Neuronal stem cell (in vitro differentiated cells): ENCODE measurements around the gene CTSK.

Source experiments
- DNase-seq: peaks from one replicate; pipeline ENCODE4 v3.0.0-alpha.2; 2013; ENCODE audit warnings: low spot score
- H2AFZ ChIP-seq: one replicate; pipeline ENCODE4 v1.6.1; 2013; ENCODE audit warnings: mild to moderate bottlenecking, low read length, inconsistent platforms
- H2AK5ac ChIP-seq: 2 replicates; pipeline ENCODE4 v1.6.1; 2013; ENCODE audit warnings: low read depth, mild to moderate bottlenecking, inconsistent platforms, low read length, moderate library complexity, mixed read lengths
- H2BK120ac ChIP-seq: 2 replicates; pipeline ENCODE4 v1.6.1; 2013; ENCODE audit warnings: low read depth, mild to moderate bottlenecking, inconsistent platforms, low read length, moderate library complexity, mixed read lengths
- H2BK12ac ChIP-seq: one replicate; pipeline ENCODE4 v1.6.1; 2013; ENCODE audit warnings: low read length, inconsistent platforms
- H2BK15ac ChIP-seq: 2 replicates; pipeline ENCODE4 v1.6.1; 2013; ENCODE audit warnings: mild to moderate bottlenecking, low read length, inconsistent platforms, mixed read lengths
- H2BK5ac ChIP-seq: one replicate; pipeline ENCODE4 v1.6.1; 2013; ENCODE audit warnings: inconsistent platforms, mild to moderate bottlenecking, low read length, moderate library complexity
- H3K14ac ChIP-seq: one replicate; pipeline ENCODE4 v1.6.1; 2013; ENCODE audit warnings: low read length, inconsistent platforms
- H3K18ac ChIP-seq: 2 replicates; pipeline ENCODE4 v1.6.1; 2013; ENCODE audit warnings: low read length, inconsistent platforms
- H3K23ac ChIP-seq: 2 replicates; pipeline ENCODE4 v1.6.1; 2013; ENCODE audit warnings: low read depth, mild to moderate bottlenecking, mixed read lengths, low read length, inconsistent platforms; ENCODE audit not compliant: poor library complexity
- H3K27ac ChIP-seq: replicated peaks from 3 replicates; pipeline ENCODE4 v1.5.1; 2013; ENCODE audit warnings: low read length, inconsistent platforms
- H3K27me3 ChIP-seq, 3 experiments: 2 replicates each; pipeline ENCODE4 v1.6.1; 2013; ENCODE audit warnings: low read length in 3 of 3, mild to moderate bottlenecking in 2 of 3, inconsistent platforms in 1 of 3, low read depth in 1 of 3, mixed read lengths in 1 of 3, moderate library complexity in 1 of 3; ENCODE audit not compliant: control insufficient read depth in 3 of 3, insufficient read depth in 3 of 3
- H3K36me3 ChIP-seq, 2 donors: replicated peaks in 1 of 2; 2 replicates each; pipeline ENCODE4 v1.6.1; 2013; ENCODE audit warnings: low read length in 2 of 2; ENCODE audit not compliant: control insufficient read depth in 2 of 2, insufficient read depth in 2 of 2
- H3K4ac ChIP-seq: 2 replicates; pipeline ENCODE4 v1.6.1; 2013; ENCODE audit warnings: inconsistent platforms, mild to moderate bottlenecking, low read length, moderate library complexity
- H3K4me1 ChIP-seq, 2 donors: 1 replicate in 1 of 2; 2 replicates in 1 of 2; pipeline ENCODE4 v1.6.1; 2013; ENCODE audit warnings: low read length in 2 of 2, low read depth in 1 of 2; ENCODE audit not compliant: control insufficient read depth in 2 of 2, insufficient read depth in 1 of 2
- H3K4me2 ChIP-seq: one replicate; pipeline ENCODE4 v1.6.1; 2013; ENCODE audit warnings: mild to moderate bottlenecking, low read length, inconsistent platforms; ENCODE audit not compliant: insufficient read depth, poor library complexity, severe bottlenecking
- H3K4me3 ChIP-seq, 2 donors: 2 replicates each; pipeline ENCODE4 v1.5.1; 2013; ENCODE audit warnings: low read length in 2 of 2, mild to moderate bottlenecking in 2 of 2, inconsistent platforms in 1 of 2, moderate library complexity in 1 of 2
- H3K79me1 ChIP-seq: one replicate; pipeline ENCODE4 v1.6.1; 2013; ENCODE audit warnings: low read depth, mild to moderate bottlenecking, inconsistent platforms, low read length, moderate library complexity
- H3K9ac ChIP-seq: one replicate; pipeline ENCODE4 v1.6.1; 2013; ENCODE audit warnings: mild to moderate bottlenecking, low read depth, low read length, inconsistent platforms; ENCODE audit not compliant: poor library complexity
- H3K9me3 ChIP-seq, 2 donors: replicated peaks in 1 of 2; 2 replicates each; pipeline versions ENCODE3 to v1.6.1; 2013; ENCODE audit warnings: low read length in 2 of 2, mild to moderate bottlenecking in 2 of 2, inconsistent platforms in 1 of 2, low read depth in 1 of 2, mixed read lengths in 1 of 2, moderate library complexity in 1 of 2; ENCODE audit not compliant: control insufficient read depth in 2 of 2, insufficient read depth in 1 of 2
- H4K8ac ChIP-seq: one replicate; pipeline ENCODE4 v1.6.1; 2013; ENCODE audit warnings: low read depth, mild to moderate bottlenecking, inconsistent platforms, low read length, moderate library complexity
- H4K91ac ChIP-seq: one replicate; pipeline ENCODE4 v1.6.1; 2013; ENCODE audit warnings: low read length, low read depth, mild to moderate bottlenecking, inconsistent platforms; ENCODE audit not compliant: poor library complexity
- WGBS, 2 donors: extraction: QIAGEN DNeasy Blood & Tissue Kit; methylation state at CpG; one replicate each; pipeline ENCODE4 v1.1.7; 2013; ENCODE audit warnings: missing lambda C conversion rate in 2 of 2, mixed read lengths in 1 of 2; ENCODE audit not compliant: insufficient read length in 2 of 2, insufficient replicate concordance in 1 of 2; ENCODE audit errors: extremely low coverage in 2 of 2; 5-methylcytosine and 5-hydroxymethylcytosine counted together

The CTSK gene

DNA sequence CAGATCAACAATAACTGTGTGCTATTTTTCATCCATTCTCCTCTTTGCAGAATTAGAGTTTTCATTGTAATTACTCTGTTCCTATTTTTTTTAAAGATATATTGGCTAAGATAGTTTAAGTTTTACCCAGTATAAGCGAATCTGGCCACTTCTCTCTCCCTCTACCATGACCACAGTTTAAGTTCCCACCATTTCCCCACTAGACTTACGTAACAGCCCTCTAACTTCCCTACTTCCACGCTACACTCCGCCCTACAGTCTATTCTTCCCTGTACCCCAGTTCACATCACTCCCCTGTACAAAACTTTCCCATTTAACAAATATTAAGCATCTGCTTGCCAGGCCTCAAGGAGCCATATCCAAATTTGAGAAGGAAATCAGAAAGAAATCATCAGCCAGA is 16.5 kb downstream of the CTSK start:
- DNase-seq: no peak

DNA sequence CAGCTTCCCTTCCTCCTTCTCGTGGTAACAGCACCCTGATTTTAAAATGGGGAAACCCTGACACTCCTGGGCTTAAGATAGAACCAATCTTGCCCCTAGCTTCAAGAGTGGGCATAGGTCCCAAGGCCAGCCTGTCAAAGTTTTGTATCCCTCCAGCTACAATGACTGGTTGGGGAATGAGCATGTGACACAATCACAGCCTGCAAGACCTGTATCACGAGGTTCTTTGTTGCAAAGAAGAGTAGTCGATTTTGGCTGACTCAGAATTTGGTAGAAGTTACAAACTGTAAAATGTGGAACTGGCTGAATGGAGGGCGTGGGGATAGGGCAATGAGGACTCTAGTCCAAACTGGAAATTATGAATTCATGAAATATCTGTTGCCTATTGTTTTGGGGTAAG is 18.7 kb downstream of the CTSK start:
- H3K27me3 ChIP-seq: no peaks in the 10 kb centered on the region
- no peak for DNase-seq
- WGBS, 2 donors: no CpG with 5 or more reads among the region's 4 CpGs

More for the DNA sequence above, 16.5 kb downstream of the CTSK start:
- 100% methylated on average over 3 of the region's 4 CpGs; no CpG with 5 or more reads in 1 of the 2 donors for WGBS, 2 donors
- Histone ChIP-seq H3K4ac (no peak overlapping the region), H4K8ac (no peak overlapping the region), H3K79me1 (no peaks in the 10 kb centered on the region), H3K4me1 (no peaks in the 10 kb centered on the region), H2BK12ac (no peak overlapping the region), H3K9ac (no peak overlapping the region), H3K4me3 (no peak overlapping the region), H2AFZ (no peak overlapping the region), H3K4me2 (no peak overlapping the region), H2BK15ac (no peak overlapping the region), H3K18ac (no peak overlapping the region), H3K36me3 (peaks cover 0 to 3% of the 10 kb centered on the region in 2 donors), H2BK120ac (no peak overlapping the region), H3K14ac (no peak overlapping the region), H3K27ac (no peak overlapping the region), H3K23ac (no peak overlapping the region), H2BK5ac (no peak overlapping the region), H4K91ac (no peak overlapping the region), H2AK5ac (no peak overlapping the region), H3K9me3 (no peaks in the 10 kb centered on the region), H3K27me3 (no peaks in the 10 kb centered on the region)

DNA sequence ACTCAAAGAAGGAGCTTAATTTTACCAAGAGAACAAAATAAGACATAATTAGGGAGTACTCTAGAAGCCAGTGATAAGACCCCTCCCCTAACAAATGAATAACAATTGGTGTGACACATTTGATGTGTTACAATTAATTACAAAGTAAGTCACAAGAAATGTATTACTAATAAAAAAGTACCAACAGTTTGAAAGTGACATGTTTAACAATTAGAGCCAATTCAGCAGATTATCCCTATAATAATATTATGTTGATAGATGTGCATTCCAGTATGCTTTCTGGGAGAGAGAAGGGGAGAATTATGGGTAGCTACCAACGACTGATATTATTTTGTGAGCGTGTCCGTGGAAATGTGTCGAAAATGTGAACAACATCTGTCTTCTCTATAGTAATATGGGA is 19.1 kb downstream of the CTSK start:
- no peak overlapping the region for H2BK15ac ChIP-seq
- no peak overlapping the region for H2AFZ ChIP-seq
- no peaks in the 10 kb centered on the region for H3K9me3 ChIP-seq
- H2BK12ac ChIP-seq: no peak overlapping the region
- no peak overlapping the region for H3K18ac ChIP-seq
- no peaks in the 10 kb centered on the region for H3K4me1 ChIP-seq
- no CpG with 5 or more reads among the region's 4 CpGs for WGBS, 2 donors
- no peaks in the 10 kb centered on the region for H3K36me3 ChIP-seq
- no peak overlapping the region for H3K14ac ChIP-seq
- H4K91ac ChIP-seq: no peak overlapping the region
- H3K9ac ChIP-seq: no peak overlapping the region
- H2AK5ac ChIP-seq: no peak overlapping the region
- DNase-seq: no peak
- no peak overlapping the region for H3K4ac ChIP-seq
- H3K27ac ChIP-seq: no peak overlapping the region
- no peak overlapping the region for H3K23ac ChIP-seq
- H3K4me3 ChIP-seq: no peak overlapping the region
- H4K8ac ChIP-seq: no peak overlapping the region
- no peak overlapping the region for H3K4me2 ChIP-seq
- no peaks in the 10 kb centered on the region for H3K79me1 ChIP-seq
- H3K27me3 ChIP-seq: no peaks in the 10 kb centered on the region
- H2BK120ac ChIP-seq: no peak overlapping the region
- H2BK5ac ChIP-seq: no peak overlapping the region

More for the DNA sequence above, 18.7 kb downstream of the CTSK start:
- Histone ChIP-seq H2AFZ (peak overlapping the region; percentile 44), H2BK120ac (no peak overlapping the region), H3K4me2 (no peak overlapping the region), H2BK12ac (no peak overlapping the region), H3K23ac (no peak overlapping the region), H3K14ac (no peak overlapping the region), H2BK15ac (no peak overlapping the region), H3K9me3 (no peaks in the 10 kb centered on the region), H2BK5ac (no peak overlapping the region), H3K27ac (no peak overlapping the region), H3K4me1 (no peaks in the 10 kb centered on the region), H3K18ac (no peak overlapping the region), H3K9ac (no peak overlapping the region), H3K79me1 (no peaks in the 10 kb centered on the region), H4K91ac (no peak overlapping the region), H2AK5ac (no peak overlapping the region), H3K36me3 (no peaks in the 10 kb centered on the region), H4K8ac (no peak overlapping the region), H3K4ac (no peak overlapping the region), H3K4me3 (no peak overlapping the region)

DNA sequence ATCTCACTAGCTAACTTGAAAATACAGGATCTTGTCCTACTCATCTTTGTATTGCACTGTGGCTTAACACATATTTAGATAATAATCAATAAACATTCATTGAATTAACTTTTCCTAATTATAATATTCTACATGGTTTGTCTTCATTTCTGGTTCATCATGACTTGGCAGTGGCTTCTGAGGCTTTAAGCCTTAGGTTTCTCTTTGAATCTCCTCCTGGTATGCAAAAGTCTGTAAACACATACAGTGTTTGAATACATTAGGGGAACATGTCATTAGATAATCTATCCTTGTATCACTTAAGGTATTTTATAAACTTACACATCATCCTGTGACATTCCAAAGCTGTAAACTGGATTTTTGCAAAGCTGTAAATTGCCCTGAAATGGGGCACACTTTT is 20.6 kb downstream of the CTSK start:
- no peaks in the 10 kb centered on the region for H3K79me1 ChIP-seq
- no peak overlapping the region for H4K8ac ChIP-seq
- H3K18ac ChIP-seq: no peak overlapping the region
- no peak overlapping the region for H2BK5ac ChIP-seq
- no peak overlapping the region for H3K4me2 ChIP-seq
- H3K14ac ChIP-seq: no peak overlapping the region
- H3K4me3 ChIP-seq: no peak overlapping the region
- no peak overlapping the region for H2BK15ac ChIP-seq
- H2BK120ac ChIP-seq: no peak overlapping the region
- H3K23ac ChIP-seq: no peak overlapping the region
- no peaks in the 10 kb centered on the region for H3K36me3 ChIP-seq
- no peak overlapping the region for H4K91ac ChIP-seq
- H2AFZ ChIP-seq: no peak overlapping the region
- H3K27ac ChIP-seq: no peak overlapping the region
- no peaks in the 10 kb centered on the region for H3K9me3 ChIP-seq
- H3K4me1 ChIP-seq: no peaks in the 10 kb centered on the region
- DNase-seq: no peak
- no peak overlapping the region for H3K9ac ChIP-seq
- H3K27me3 ChIP-seq: no peaks in the 10 kb centered on the region
- no peak overlapping the region for H3K4ac ChIP-seq
- H2AK5ac ChIP-seq: no peak overlapping the region
- no peak overlapping the region for H2BK12ac ChIP-seq
